Measurements from ENCODE around the gene ITGA6.

ITGA6 gene

GRCh38 chr2:172516299-172516698 is 88.9 kb downstream of the ITGA6 start:
- Histone ChIP-seq H3K9me3 (ENCODE audit: control insufficient read depth, insufficient read depth, low read length) (peaks cover 29% of the 10 kb centered on the region), H3K27me3 (ENCODE audit: control insufficient read depth, low read length) (no peaks in the 10 kb centered on the region), H3K27ac (ENCODE audit: low read depth, low read length) (no peak overlapping the region), H3K4me2 (ENCODE audit: low read length) (no peak overlapping the region), H3K4me1 (ENCODE audit: control insufficient read depth, low read length) (peaks cover 11% of the 10 kb centered on the region), H3K79me2 (ENCODE audit: control insufficient read depth, low read length) (no peaks in the 10 kb centered on the region), H3K9me2 (replicated peaks; ENCODE audit: control insufficient read depth, low read length) (no peaks in the 10 kb centered on the region), H3K36me3 (ENCODE audit: control insufficient read depth, low read length) (peaks cover 4% of the 10 kb centered on the region; the same call in 1 of the 2 replicates), H4K20me1 (ENCODE audit: control insufficient read depth, insufficient read depth, low read depth, low read length) (no peaks in the 10 kb centered on the region), H3F3A (ENCODE audit: control insufficient read depth, insufficient read depth) (no peaks in the 10 kb centered on the region), H3K4me3 (ENCODE audit: low read length) (no peak overlapping the region)
- no peak for TF ChIP-seq EZH2phosphoT487 (IDR thresholded peaks at IDR 0.05; ENCODE audit: borderline replicate concordance, low read length)
- TF ChIP-seq, protein P1, sequence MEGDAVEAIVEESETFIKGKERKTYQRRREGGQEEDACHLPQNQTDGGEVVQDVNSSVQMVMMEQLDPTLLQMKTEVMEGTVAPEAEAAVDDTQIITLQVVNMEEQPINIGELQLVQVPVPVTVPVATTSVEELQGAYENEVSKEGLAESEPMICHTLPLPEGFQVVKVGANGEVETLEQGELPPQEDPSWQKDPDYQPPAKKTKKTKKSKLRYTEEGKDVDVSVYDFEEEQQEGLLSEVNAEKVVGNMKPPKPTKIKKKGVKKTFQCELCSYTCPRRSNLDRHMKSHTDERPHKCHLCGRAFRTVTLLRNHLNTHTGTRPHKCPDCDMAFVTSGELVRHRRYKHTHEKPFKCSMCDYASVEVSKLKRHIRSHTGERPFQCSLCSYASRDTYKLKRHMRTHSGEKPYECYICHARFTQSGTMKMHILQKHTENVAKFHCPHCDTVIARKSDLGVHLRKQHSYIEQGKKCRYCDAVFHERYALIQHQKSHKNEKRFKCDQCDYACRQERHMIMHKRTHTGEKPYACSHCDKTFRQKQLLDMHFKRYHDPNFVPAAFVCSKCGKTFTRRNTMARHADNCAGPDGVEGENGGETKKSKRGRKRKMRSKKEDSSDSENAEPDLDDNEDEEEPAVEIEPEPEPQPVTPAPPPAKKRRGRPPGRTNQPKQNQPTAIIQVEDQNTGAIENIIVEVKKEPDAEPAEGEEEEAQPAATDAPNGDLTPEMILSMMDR (IDR thresholded peaks at IDR 0.05; ENCODE audit: low read depth, low read length, poor library complexity, severe bottlenecking) = no peak

DNA sequence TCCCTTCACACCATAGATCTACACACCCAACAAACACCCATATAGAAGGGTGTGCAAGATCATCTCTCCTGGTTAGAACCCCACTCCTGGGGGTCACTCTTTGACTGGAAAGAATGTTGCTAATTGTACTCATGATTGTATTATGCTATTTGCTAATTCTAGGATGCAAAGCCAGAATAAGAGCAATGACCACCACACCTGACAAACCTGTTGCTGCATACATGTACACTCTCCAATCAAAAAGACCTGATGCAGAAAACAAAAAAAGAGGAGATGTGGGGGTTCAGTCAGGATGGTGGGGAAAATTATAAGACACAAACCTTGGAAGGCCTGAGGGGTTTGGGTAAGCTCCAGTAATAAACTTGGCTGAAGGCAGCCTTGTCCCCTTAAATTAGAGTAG is 91.6 kb downstream of the ITGA6 start:
- Histone ChIP-seq H3K4me2 (ENCODE audit: low read length) (no peak overlapping the region), H3K27ac (ENCODE audit: low read depth, low read length) (no peak overlapping the region), H3K9me3 (ENCODE audit: control insufficient read depth, insufficient read depth, low read length) (peaks cover 12% of the 10 kb centered on the region), H4K20me1 (ENCODE audit: control insufficient read depth, insufficient read depth, low read depth, low read length) (no peaks in the 10 kb centered on the region), H3K27me3 (ENCODE audit: control insufficient read depth, low read length) (no peaks in the 10 kb centered on the region), H3K79me2 (ENCODE audit: control insufficient read depth, low read length) (no peaks in the 10 kb centered on the region), H3F3A (ENCODE audit: control insufficient read depth, insufficient read depth) (no peaks in the 10 kb centered on the region), H3K4me1 (ENCODE audit: control insufficient read depth, low read length) (peaks cover 4% of the 10 kb centered on the region), H3K36me3 (ENCODE audit: control insufficient read depth, low read length) (no peaks in the 10 kb centered on the region), H3K9me2 (replicated peaks; ENCODE audit: control insufficient read depth, low read length) (no peaks in the 10 kb centered on the region), H3K4me3 (ENCODE audit: low read length) (no peak overlapping the region)
- TF ChIP-seq, protein P1 (IDR thresholded peaks at IDR 0.05; ENCODE audit: low read depth, low read length, poor library complexity, severe bottlenecking) = no peak
- TF ChIP-seq EZH2phosphoT487 (IDR thresholded peaks at IDR 0.05; ENCODE audit: borderline replicate concordance, low read length) = no peak

DNA sequence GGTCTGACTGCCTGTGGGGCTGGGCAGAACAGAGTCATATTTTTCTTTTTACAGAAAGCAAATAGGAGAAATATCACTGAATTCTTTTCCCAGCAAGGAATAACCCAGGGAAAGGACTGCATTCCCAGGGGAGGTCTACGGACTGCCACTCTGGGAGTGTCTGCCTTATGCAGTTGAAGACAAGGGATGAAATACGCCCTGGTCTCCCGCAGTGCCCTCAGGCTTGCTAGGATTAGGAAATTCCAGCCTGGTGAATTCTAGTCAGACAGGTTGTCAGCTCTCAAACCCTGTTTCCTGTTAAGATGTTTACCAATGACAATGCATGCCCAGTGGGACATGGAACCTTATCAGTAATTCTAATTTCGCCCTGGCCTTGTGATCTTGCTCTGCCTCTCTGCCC is 98.2 kb downstream of the ITGA6 start:
- Histone ChIP-seq H3K36me3 (ENCODE audit: control insufficient read depth, low read length) (peaks cover 6% of the 10 kb centered on the region), H3K4me2 (ENCODE audit: low read length) (no peak overlapping the region), H3K27ac (ENCODE audit: low read depth, low read length) (no peak overlapping the region), H3F3A (ENCODE audit: control insufficient read depth, insufficient read depth) (no peaks in the 10 kb centered on the region), H3K27me3 (ENCODE audit: control insufficient read depth, low read length) (no peaks in the 10 kb centered on the region), H3K9me3 (ENCODE audit: control insufficient read depth, insufficient read depth, low read length) (0 out of 2 replicates have a peak, but pooled peaks cover 4% of the 10 kb centered on the region), H3K9me2 (replicated peaks; ENCODE audit: control insufficient read depth, low read length) (no peaks in the 10 kb centered on the region), H3K4me3 (ENCODE audit: low read length) (no peak overlapping the region), H3K79me2 (ENCODE audit: control insufficient read depth, low read length) (no peaks in the 10 kb centered on the region), H3K4me1 (ENCODE audit: control insufficient read depth, low read length) (no peaks in the 10 kb centered on the region), H4K20me1 (ENCODE audit: control insufficient read depth, insufficient read depth, low read depth, low read length) (no peaks in the 10 kb centered on the region)
- TF ChIP-seq, protein P1 (IDR thresholded peaks at IDR 0.05; ENCODE audit: low read depth, low read length, poor library complexity, severe bottlenecking) = no peak
- no peak for TF ChIP-seq EZH2phosphoT487 (IDR thresholded peaks at IDR 0.05; ENCODE audit: borderline replicate concordance, low read length)

Data from DOHH2 (cell line).